WTC11 (cell line): ENCODE measurements around the gene DPEP2. TPM values are rescaled to one million over a fixed set of nuclear protein-coding genes. Genes with fewer than 3 reads are reported as not detected.

Experiments used
- ATF1 ChIP-seq: sonication (generic); formaldehyde crosslinking; IDR thresholded peaks from 2 replicates; pipeline ENCODE4 v1.8.1; 2023; ENCODE audit warnings: mild to moderate bottlenecking, moderate library complexity, missing genetic modification reagents
- CBFB ChIP-seq: sonication (generic); formaldehyde crosslinking; IDR thresholded peaks from 2 replicates; pipeline ENCODE4 v1.8.1; 2022; ENCODE audit warnings: mild to moderate bottlenecking, low read depth, missing genetic modification reagents
- CREB1 ChIP-seq: sonication (generic); formaldehyde crosslinking; IDR thresholded peaks from 2 replicates; pipeline ENCODE4 v1.8.0; 2023; ENCODE audit warnings: mild to moderate bottlenecking, missing genetic modification reagents
- ESRRA ChIP-seq: sonication (generic); formaldehyde crosslinking; IDR thresholded peaks from 2 replicates; pipeline ENCODE4 v1.8.1; 2022; ENCODE audit warnings: mild to moderate bottlenecking, missing genetic modification reagents, borderline replicate concordance
- ETV6 ChIP-seq: sonication (generic); formaldehyde crosslinking; IDR thresholded peaks from 2 replicates; pipeline ENCODE4 v1.8.1; 2022; ENCODE audit warnings: mild to moderate bottlenecking, missing genetic modification reagents
- FOXP1 ChIP-seq: sonication (generic); formaldehyde crosslinking; IDR thresholded peaks from 2 replicates; pipeline ENCODE4 v1.8.0; 2022; ENCODE audit warnings: missing genetic modification reagents, mild to moderate bottlenecking, moderate library complexity, borderline replicate concordance
- NR1H2 ChIP-seq: sonication (generic); formaldehyde crosslinking; IDR thresholded peaks from 2 replicates; pipeline ENCODE4 v1.9.0; 2021; ENCODE audit warnings: mild to moderate bottlenecking, moderate library complexity, missing genetic modification reagents
- NR3C1 ChIP-seq: sonication (generic); formaldehyde crosslinking; conservative IDR thresholded peaks from 2 replicates; pipeline ENCODE4 v1.8.1; 2023; ENCODE audit warnings: low read depth, mild to moderate bottlenecking, missing genetic modification reagents
- RELA ChIP-seq: sonication (generic); formaldehyde crosslinking; IDR thresholded peaks from 2 replicates; pipeline ENCODE4 v1.8.1; 2022; ENCODE audit warnings: missing genetic modification reagents, mild to moderate bottlenecking, borderline replicate concordance
- RORB ChIP-seq: fragments of 250-450 bp; sonication (Bioruptor Pico); IDR thresholded peaks from 2 replicates; pipeline ENCODE4 v1.9.0; 2021; ENCODE audit warnings: mild to moderate bottlenecking
- SMAD3 ChIP-seq: sonication (generic); formaldehyde crosslinking; IDR thresholded peaks from 2 replicates; pipeline ENCODE4 v1.8.0; 2022; ENCODE audit warnings: missing genetic modification reagents, mild to moderate bottlenecking, borderline replicate concordance
- TEAD4 ChIP-seq: sonication (generic); formaldehyde crosslinking; IDR thresholded peaks from 2 replicates; pipeline ENCODE4 v1.8.0; 2022; ENCODE audit warnings: mild to moderate bottlenecking, missing genetic modification reagents
- TP53 ChIP-seq: sonication (generic); formaldehyde crosslinking; IDR thresholded peaks from 2 replicates; pipeline ENCODE4 v1.8.1; 2023; ENCODE audit warnings: mild to moderate bottlenecking, missing genetic modification reagents
- ZNF219 ChIP-seq: sonication (generic); formaldehyde crosslinking; IDR thresholded peaks from 2 replicates; pipeline ENCODE4 v1.8.0; 2023; ENCODE audit warnings: missing genetic modification reagents, mild to moderate bottlenecking, borderline replicate concordance
- ZNF263 ChIP-seq: sonication (generic); formaldehyde crosslinking; IDR thresholded peaks from 2 replicates; pipeline ENCODE4 v1.8.1; 2022; ENCODE audit warnings: low read depth, mild to moderate bottlenecking, moderate library complexity, missing genetic modification reagents
- ZNF281 ChIP-seq: sonication (generic); formaldehyde crosslinking; IDR thresholded peaks from 2 replicates; pipeline ENCODE4 v1.8.0; 2023; ENCODE audit warnings: mild to moderate bottlenecking, missing genetic modification reagents
- ZNF425 ChIP-seq: fragments of 250-450 bp; sonication (Bioruptor Pico); conservative IDR thresholded peaks from 2 replicates; pipeline ENCODE4 v1.9.0; 2021; ENCODE audit warnings: mild to moderate bottlenecking
- ZSCAN18 ChIP-seq: fragments of 250-450 bp; sonication (Bioruptor Pico); IDR thresholded peaks from 2 replicates; pipeline ENCODE4 v2.1.2; 2022; ENCODE audit warnings: mild to moderate bottlenecking, moderate library complexity
- total RNA-seq: library from RNA; stranded (reverse); gene quantifications from 3 replicates; pipeline ENCODE4 v1.2.3, GENCODE V29; 2021
- TF ChIP-seq, protein P1 (sequence below): sonication (generic); formaldehyde crosslinking; IDR thresholded peaks from 2 replicates; pipeline ENCODE4 v1.8.0; 2023; ENCODE audit warnings: missing genetic modification reagents, mild to moderate bottlenecking, borderline replicate concordance
- TF ChIP-seq, protein P2 (sequence below): sonication (generic); formaldehyde crosslinking; IDR thresholded peaks from 2 replicates; pipeline ENCODE4 v1.8.1; 2023; ENCODE audit warnings: mild to moderate bottlenecking, missing genetic modification reagents
- TF ChIP-seq, protein P3 (sequence below): sonication (generic); formaldehyde crosslinking; IDR thresholded peaks from 2 replicates; pipeline ENCODE4 v1.8.1; 2023; ENCODE audit warnings: mild to moderate bottlenecking, missing genetic modification reagents, moderate library complexity
- TF ChIP-seq, protein P4 (sequence below): sonication (generic); formaldehyde crosslinking; IDR thresholded peaks from 2 replicates; pipeline ENCODE4 v1.8.1; 2023; ENCODE audit warnings: mild to moderate bottlenecking, missing genetic modification reagents

The DPEP2 gene
- total RNA-seq, 1 experiment from 2014 or later, result 0.13 TPM

DNA sequence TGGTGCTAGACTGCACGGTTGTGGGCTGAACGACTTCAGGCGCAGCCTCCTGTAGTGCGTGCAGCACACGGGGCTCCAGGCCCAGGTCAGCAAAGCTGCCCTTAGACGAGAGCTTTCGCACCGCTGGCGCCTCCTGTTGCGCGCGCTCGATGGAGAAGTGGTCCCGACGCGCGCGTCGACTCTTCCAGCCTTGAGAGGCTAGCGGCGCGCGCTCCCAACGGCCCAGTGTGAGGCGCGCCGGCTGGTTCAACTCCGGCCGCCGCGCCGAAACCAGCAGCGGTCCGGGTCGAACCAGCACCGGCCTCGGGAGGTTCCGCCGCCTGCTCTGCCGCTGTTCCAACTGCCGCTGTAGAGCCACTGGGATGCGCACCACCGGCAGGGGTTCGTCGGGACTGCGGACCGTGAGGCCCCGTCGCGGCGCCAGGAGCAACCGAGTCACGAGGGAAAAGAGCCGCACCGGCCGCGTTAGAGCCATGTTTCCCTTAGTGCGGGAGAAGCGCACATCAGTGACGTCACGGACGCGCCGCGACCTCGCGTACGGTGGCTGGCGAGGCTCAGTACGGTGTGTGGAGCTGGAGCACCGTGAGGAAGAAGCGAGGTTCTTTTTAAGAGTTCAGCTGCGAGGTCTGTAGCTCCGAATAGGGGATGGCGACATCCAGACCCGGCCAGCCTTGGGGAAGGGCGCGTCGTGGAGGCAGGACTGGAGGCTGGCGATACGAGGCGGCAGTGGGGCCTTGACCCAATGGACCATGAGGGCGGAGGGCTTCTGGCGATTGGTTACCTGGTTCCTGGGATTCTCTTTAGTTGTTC, 23.6 kb upstream of the DPEP2 start, which contains the start of the genes DDX28 and DUS2 (continued):
- TF ChIP-seq, protein P1, sequence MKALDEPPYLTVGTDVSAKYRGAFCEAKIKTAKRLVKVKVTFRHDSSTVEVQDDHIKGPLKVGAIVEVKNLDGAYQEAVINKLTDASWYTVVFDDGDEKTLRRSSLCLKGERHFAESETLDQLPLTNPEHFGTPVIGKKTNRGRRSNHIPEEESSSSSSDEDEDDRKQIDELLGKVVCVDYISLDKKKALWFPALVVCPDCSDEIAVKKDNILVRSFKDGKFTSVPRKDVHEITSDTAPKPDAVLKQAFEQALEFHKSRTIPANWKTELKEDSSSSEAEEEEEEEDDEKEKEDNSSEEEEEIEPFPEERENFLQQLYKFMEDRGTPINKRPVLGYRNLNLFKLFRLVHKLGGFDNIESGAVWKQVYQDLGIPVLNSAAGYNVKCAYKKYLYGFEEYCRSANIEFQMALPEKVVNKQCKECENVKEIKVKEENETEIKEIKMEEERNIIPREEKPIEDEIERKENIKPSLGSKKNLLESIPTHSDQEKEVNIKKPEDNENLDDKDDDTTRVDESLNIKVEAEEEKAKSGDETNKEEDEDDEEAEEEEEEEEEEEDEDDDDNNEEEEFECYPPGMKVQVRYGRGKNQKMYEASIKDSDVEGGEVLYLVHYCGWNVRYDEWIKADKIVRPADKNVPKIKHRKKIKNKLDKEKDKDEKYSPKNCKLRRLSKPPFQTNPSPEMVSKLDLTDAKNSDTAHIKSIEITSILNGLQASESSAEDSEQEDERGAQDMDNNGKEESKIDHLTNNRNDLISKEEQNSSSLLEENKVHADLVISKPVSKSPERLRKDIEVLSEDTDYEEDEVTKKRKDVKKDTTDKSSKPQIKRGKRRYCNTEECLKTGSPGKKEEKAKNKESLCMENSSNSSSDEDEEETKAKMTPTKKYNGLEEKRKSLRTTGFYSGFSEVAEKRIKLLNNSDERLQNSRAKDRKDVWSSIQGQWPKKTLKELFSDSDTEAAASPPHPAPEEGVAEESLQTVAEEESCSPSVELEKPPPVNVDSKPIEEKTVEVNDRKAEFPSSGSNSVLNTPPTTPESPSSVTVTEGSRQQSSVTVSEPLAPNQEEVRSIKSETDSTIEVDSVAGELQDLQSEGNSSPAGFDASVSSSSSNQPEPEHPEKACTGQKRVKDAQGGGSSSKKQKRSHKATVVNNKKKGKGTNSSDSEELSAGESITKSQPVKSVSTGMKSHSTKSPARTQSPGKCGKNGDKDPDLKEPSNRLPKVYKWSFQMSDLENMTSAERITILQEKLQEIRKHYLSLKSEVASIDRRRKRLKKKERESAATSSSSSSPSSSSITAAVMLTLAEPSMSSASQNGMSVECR (CRISPR knock-in tag), result peak; percentile 25; the same call in 1 of the 2 replicates
- TF ChIP-seq FOXP1 (no peak; the same call in 1 of the 2 replicates), CREB1 (peak; percentile 96), NR1H2 (CRISPR knock-in tag) (peak; percentile 67), ZNF425 (no peak), CBFB (CRISPR knock-in tag) (peak; percentile 71), ZNF263 (0 out of 2 replicates have a peak, but pooled peaks have one; percentile 37), SMAD3 (peak; percentile 84; the same call in 1 of the 2 replicates), RORB (CRISPR knock-in tag) (no peak), NR3C1 (no peak), TEAD4 (CRISPR knock-in tag) (peak; percentile 11; the same call in 1 of the 2 replicates), ZNF219 (CRISPR knock-in tag) (no peak), ATF1 (CRISPR knock-in tag) (peak; percentile 94; the same call in 1 of the 2 replicates), ZNF281 (no peak), ETV6 (CRISPR knock-in tag) (peak; percentile 95), RELA (CRISPR knock-in tag) (peak; percentile 92; the same call in 1 of the 2 replicates), ESRRA (CRISPR knock-in tag) (peak; percentile 86; the same call in 1 of the 2 replicates), ZSCAN18 (CRISPR knock-in tag) (no peak), TP53 (peak; percentile 21; the same call in 1 of the 2 replicates)
- TF ChIP-seq, protein P2, sequence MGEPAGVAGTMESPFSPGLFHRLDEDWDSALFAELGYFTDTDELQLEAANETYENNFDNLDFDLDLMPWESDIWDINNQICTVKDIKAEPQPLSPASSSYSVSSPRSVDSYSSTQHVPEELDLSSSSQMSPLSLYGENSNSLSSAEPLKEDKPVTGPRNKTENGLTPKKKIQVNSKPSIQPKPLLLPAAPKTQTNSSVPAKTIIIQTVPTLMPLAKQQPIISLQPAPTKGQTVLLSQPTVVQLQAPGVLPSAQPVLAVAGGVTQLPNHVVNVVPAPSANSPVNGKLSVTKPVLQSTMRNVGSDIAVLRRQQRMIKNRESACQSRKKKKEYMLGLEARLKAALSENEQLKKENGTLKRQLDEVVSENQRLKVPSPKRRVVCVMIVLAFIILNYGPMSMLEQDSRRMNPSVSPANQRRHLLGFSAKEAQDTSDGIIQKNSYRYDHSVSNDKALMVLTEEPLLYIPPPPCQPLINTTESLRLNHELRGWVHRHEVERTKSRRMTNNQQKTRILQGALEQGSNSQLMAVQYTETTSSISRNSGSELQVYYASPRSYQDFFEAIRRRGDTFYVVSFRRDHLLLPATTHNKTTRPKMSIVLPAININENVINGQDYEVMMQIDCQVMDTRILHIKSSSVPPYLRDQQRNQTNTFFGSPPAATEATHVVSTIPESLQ (CRISPR knock-in tag), result no peak
- TF ChIP-seq, protein P3, sequence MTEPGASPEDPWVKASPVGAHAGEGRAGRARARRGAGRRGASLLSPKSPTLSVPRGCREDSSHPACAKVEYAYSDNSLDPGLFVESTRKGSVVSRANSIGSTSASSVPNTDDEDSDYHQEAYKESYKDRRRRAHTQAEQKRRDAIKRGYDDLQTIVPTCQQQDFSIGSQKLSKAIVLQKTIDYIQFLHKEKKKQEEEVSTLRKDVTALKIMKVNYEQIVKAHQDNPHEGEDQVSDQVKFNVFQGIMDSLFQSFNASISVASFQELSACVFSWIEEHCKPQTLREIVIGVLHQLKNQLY, result no peak
- TF ChIP-seq, protein P4, sequence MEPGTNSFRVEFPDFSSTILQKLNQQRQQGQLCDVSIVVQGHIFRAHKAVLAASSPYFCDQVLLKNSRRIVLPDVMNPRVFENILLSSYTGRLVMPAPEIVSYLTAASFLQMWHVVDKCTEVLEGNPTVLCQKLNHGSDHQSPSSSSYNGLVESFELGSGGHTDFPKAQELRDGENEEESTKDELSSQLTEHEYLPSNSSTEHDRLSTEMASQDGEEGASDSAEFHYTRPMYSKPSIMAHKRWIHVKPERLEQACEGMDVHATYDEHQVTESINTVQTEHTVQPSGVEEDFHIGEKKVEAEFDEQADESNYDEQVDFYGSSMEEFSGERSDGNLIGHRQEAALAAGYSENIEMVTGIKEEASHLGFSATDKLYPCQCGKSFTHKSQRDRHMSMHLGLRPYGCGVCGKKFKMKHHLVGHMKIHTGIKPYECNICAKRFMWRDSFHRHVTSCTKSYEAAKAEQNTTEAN, result peak; percentile 81; the same call in 1 of the 2 replicates
